HG03432 (cell line): ENCODE results near the gene AQP2.
A peak's percentile ranks its signal among the peaks of the same experiment; 100 is the strongest.

ENCODE experiments used
- ATAC-seq: cut with Tn5 transposase; IDR thresholded peaks from one replicate; pipeline ENCODE4 v1.9.1; 2021; ENCODE audit warnings: mild to moderate bottlenecking, moderate library complexity; ENCODE audit not compliant: unreplicated experiment

Gene AQP2

GRCh38 chr12:49939707-49940106 is 10.8 kb upstream of the AQP2 start:
- no peak for ATAC-seq

GRCh38 chr12:49941556-49942511 is 8.7 kb upstream of the AQP2 start:
- ATAC-seq, result no peak

- ATAC-seq, result no peak
These were observed 8.0 kb upstream of the AQP2 start for GRCh38 chr12:49942512-49942893.

- no peak for ATAC-seq
These were observed 7.5 kb upstream of the AQP2 start for GRCh38 chr12:49942921-49943624.

- no peak for ATAC-seq
These were observed 6.9 kb upstream of the AQP2 start for GRCh38 chr12:49943625-49943960.

GRCh38 chr12:49944046-49944445 is 6.5 kb upstream of the AQP2 start:
- ATAC-seq, result no peak

GRCh38 chr12:49944718-49945117 is 5.8 kb upstream of the AQP2 start:
- ATAC-seq, result no peak

GRCh38 chr12:49945394-49946080 is 5.0 kb upstream of the AQP2 start:
- ATAC-seq, result peak; percentile 82

GRCh38 chr12:49946086-49946485 is 4.5 kb upstream of the AQP2 start:
- ATAC-seq, result no peak

GRCh38 chr12:49946497-49946896 is 4.0 kb upstream of the AQP2 start:
- no peak for ATAC-seq

GRCh38 chr12:49947593-49948226 is 2.8 kb upstream of the AQP2 start:
- ATAC-seq, result no peak

- ATAC-seq, result no peak
These were observed 1.4 kb upstream of the AQP2 start for GRCh38 chr12:49948866-49949845.

- ATAC-seq, result no peak
These were observed 671 bp upstream of the AQP2 start for GRCh38 chr12:49949866-49950265.

- ATAC-seq, result no peak
These were observed 1.1 kb downstream of the AQP2 start for GRCh38 chr12:49951411-49952240.

GRCh38 chr12:49952391-49953055 is 2.0 kb downstream of the AQP2 start:
- ATAC-seq, result no peak

GRCh38 chr12:49953151-49953550 is 2.6 kb downstream of the AQP2 start:
- ATAC-seq, result no peak

GRCh38 chr12:49953961-49954846 is 3.7 kb downstream of the AQP2 start:
- no peak for ATAC-seq
